Glomerular endothelial cell (primary cell): Measurements from ENCODE around the gene DACT2. TPM values are rescaled to one million over a fixed set of nuclear protein-coding genes. Genes with fewer than 3 reads are reported as not detected.

Source experiments
- DNase-seq: peaks from one replicate; pipeline ENCODE4 v3.0.0-alpha.2; 2011; ENCODE audit warnings: low read depth, low spot score; ENCODE audit errors: extremely low read depth
- total RNA-seq: library from RNA; depleted of rRNA; stranded (reverse); fragments of >200 nt; gene quantifications from 2 replicates; pipeline ENCODE4 v1.2.3, GENCODE V29; 2015

The DACT2 gene
- total RNA-seq, 1 donor from 2014 or later = not detected

GRCh38 chr6:168349718-168350210 lies 30.2 kb upstream of the DACT2 start:
- no peak for DNase-seq

- DNase-seq = no peak
Observed at GRCh38 chr6:168348186-168348585, 28.6 kb upstream of the DACT2 start.

- DNase-seq = no peak
Observed at GRCh38 chr6:168347615-168348014, 28.0 kb upstream of the DACT2 start.

- DNase-seq = no peak
Observed at GRCh38 chr6:168347053-168347452, 27.5 kb upstream of the DACT2 start.

GRCh38 chr6:168345896-168346754 lies 26.5 kb upstream of the DACT2 start:
- no peak for DNase-seq

GRCh38 chr6:168345266-168345665 lies 25.7 kb upstream of the DACT2 start:
- no peak for DNase-seq

DNA sequence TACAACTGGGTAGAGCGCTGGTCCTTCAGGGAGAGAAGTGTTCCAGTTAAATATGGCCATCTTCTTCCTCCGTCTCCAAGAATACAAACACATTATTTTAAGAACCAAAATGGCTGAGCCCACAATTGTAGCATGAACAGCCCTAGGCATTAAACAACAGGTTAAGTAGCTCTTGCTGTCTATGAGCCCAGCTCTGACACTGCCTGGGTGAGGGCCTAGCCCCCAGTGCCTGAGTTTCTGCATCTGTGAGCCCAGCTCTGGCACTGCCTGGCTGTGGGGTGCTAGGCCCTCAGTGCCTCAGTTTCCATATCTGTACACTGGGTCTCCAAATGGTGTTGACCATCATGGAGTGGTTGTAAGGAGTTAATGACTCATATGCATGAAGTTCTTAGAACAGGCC lies 24.8 kb upstream of the DACT2 start:
- no peak for DNase-seq

- no peak for DNase-seq
Observed at GRCh38 chr6:168343239-168344150, 23.9 kb upstream of the DACT2 start.

- no peak for DNase-seq
Observed at GRCh38 chr6:168342636-168343035, 23.1 kb upstream of the DACT2 start.

DNA sequence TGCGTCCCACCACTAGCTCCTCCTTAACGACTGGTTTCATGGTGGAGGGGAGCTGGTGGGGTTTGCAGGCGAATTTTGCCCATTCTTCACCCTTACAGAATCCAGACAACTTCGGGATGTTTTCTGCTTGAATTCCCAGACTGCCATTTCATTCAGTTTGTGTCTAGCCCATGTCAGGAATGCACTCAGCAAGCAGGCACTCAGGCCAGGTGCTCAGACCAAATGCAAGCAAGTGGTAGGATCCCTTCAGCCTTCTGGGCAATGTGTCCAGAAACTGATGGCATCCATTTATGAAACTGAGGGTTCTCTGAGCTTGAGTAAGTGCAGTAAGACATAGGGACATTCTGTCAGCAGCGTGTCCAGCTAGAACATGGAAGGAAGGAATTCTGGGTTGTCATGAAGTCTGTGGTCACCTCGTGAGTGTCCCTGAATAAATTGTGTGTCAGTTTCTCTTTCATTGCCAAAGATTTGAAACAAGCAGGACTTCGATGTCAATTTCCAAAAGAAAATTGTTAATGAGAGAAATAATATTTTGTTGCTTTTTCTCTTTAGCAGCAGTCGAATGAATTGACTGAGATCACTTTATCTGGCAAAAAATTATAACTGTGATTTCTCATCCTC lies 21.8 kb upstream of the DACT2 start:
- no peak for DNase-seq

DNA sequence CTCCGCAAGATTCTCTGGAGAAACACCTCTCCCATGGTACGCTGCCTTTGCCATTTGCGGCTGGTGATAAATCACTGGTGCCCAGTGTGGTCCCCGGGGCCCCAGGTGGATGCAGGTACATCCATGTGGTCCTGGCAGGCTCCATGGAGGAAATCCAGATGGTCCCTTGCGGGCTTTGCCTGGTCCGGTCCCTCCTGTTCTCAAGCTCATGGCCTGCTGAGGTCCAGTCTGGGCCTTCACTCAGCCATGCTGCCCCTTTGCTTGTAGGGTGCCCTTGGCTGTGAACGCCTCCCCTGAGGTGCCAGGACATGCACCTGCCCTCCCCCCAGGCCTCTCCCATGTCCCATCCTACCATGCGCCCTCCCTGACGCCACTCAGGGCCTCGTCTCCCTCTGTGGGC lies 21.2 kb upstream of the DACT2 start:
- DNase-seq = no peak

- no peak for DNase-seq
Observed at GRCh38 chr6:168338777-168339176, 19.2 kb upstream of the DACT2 start.

GRCh38 chr6:168336967-168337366 lies 17.4 kb upstream of the DACT2 start:
- no peak for DNase-seq

DNA sequence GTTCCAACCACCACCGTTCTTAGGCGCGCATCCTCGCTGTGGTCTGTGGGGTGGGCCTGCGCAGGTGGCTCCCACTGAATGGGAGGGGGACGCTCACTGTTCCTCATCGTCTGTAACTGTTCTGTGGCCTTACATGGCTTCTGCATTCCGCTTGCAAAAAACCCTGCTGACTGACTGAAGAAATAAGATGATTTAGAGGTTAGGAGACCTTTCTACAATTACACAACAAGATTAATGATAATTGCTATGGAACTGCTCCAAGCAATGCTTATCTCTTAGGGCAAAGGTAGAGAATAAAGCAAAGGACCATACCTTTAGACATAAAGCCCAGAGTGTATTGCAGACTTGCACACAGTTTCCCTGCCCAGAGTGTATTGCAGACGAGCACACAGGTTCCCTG lies 14.4 kb upstream of the DACT2 start:
- no peak for DNase-seq

DNA sequence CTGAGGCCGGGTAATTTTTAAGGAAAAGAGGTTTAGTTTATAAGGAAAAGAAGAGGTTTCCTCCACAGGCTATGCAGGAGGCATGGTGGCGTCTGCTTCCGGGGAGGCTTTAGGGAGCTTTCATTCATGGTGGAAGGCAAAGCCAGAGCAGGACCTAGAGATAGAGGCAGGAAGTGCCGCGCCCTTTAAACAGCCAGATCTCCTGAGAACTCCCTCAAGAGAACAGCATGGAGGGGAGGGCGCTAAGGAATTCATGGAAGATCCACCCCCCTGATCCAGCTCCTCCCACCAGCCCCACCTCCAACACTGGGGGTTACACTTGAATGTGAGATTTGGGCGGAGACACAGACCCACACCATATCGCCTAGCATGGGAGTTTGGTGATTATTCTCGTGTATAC lies 13.9 kb upstream of the DACT2 start:
- no peak for DNase-seq

- no peak for DNase-seq
Observed at GRCh38 chr6:168333039-168333438, 13.5 kb upstream of the DACT2 start.

GRCh38 chr6:168332020-168332419 lies 12.4 kb upstream of the DACT2 start:
- DNase-seq = no peak

DNA sequence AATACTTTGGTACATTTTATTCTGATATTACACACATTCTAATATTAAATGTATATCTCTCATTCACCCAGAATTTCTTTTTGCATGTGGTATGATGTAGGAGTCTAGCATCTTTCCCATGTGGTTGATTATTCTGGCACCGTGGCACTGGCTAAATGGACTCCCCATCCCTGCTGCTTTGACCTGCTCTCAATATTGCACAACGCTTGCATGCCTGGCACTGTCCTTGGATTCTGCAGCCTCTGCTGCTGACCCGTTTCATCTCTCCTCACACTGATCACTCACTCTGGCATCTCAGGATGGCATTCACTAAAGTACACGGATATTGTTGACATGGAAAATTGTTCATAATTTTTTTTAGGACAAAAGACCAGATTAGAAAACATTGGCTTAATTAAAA lies 11.5 kb upstream of the DACT2 start:
- DNase-seq = no peak

DNA sequence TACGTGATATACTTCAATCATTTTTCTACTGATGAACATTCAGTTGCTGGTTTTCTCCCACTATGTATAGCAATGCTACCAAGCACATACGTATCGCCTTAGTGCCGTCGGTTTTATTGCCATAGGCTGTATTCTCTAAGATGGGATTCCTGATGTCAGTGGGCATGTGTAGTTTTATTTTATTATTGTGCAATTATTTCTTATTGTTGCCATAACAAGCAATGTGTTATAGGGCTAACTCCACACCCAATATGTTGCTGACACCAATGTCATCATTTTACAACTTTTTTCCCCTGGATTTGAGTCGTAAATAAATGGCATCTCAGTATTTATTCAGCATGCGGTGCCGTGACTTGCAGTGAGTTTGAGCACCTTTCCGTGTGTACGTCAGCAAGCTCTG lies 10.8 kb upstream of the DACT2 start:
- DNase-seq = no peak

GRCh38 chr6:168328086-168328485 lies 8.5 kb upstream of the DACT2 start:
- no peak for DNase-seq
